Measurements from ENCODE around the gene AFDN. TPM values are rescaled to one million over a fixed set of nuclear protein-coding genes. Genes with fewer than 3 reads are reported as not detected.
"Not testable (repeated sequence)": the region's sequence is repeated elsewhere in the genome, so short reads cannot be mapped to it uniquely, and the experiment has no call there.

The AFDN gene
- polyA plus RNA-seq, 1 donor from 2014 or later = 5.7 TPM

GRCh38 chr6:167993831-167994230, 167.1 kb downstream of the AFDN start:
- H3K27ac Mint-ChIP-seq = peak overlapping the region in 1 of 3 donors; percentile 25
- no peak overlapping the region for H3K4me3 Mint-ChIP-seq
- H3K9me3 Mint-ChIP-seq = peaks cover 0 to 4% (median 0%) of the 10 kb centered on the region in 3 donors
- no peaks in the 10 kb centered on the region for H3K36me3 Mint-ChIP-seq
- peaks cover 14% of the 10 kb centered on the region for H3K27me3 Mint-ChIP-seq
- peaks cover 0 to 2% (median 0%) of the 10 kb centered on the region in 3 donors for H3K4me1 Mint-ChIP-seq

DNA sequence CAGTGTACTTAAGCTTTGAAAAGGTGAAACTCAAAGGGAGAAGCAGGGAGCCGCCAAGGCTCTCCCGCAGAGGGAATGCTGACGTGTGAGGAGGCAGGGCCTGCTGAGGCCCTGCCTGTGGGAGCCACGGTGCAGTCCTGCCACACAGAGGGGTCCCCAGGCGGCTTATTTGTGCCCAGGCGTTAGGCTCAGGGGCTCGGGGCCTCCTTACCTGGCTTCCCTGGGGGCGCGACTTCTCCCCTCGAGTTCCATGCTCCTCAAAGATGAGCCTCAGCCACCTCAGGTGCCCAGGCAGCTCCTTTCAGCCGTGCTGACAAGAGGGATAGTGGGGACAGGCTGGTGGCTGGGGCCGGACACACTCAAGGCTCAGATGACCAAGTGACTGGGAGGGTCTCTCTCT, 168.6 kb downstream of the AFDN start:
- Mint-ChIP-seq H3K9me3 (peaks cover 0 to 4% (median 0%) of the 10 kb centered on the region in 3 donors), H3K4me1 (peaks cover 0 to 2% (median 0%) of the 10 kb centered on the region in 3 donors), H3K27me3 (peaks cover 18% of the 10 kb centered on the region), H3K27ac (no peak overlapping the region), H3K36me3 (no peaks in the 10 kb centered on the region), H3K4me3 (no peak overlapping the region)

GRCh38 chr6:167995731-167996151, 169.0 kb downstream of the AFDN start:
- Mint-ChIP-seq H3K9me3 (peaks cover 0 to 4% (median 0%) of the 10 kb centered on the region in 3 donors), H3K36me3 (no peaks in the 10 kb centered on the region), H3K4me3 (no peak overlapping the region), H3K27me3 (peaks cover 18% of the 10 kb centered on the region), H3K27ac (no peak overlapping the region), H3K4me1 (peaks cover 0 to 2% (median 0%) of the 10 kb centered on the region in 3 donors)

DNA sequence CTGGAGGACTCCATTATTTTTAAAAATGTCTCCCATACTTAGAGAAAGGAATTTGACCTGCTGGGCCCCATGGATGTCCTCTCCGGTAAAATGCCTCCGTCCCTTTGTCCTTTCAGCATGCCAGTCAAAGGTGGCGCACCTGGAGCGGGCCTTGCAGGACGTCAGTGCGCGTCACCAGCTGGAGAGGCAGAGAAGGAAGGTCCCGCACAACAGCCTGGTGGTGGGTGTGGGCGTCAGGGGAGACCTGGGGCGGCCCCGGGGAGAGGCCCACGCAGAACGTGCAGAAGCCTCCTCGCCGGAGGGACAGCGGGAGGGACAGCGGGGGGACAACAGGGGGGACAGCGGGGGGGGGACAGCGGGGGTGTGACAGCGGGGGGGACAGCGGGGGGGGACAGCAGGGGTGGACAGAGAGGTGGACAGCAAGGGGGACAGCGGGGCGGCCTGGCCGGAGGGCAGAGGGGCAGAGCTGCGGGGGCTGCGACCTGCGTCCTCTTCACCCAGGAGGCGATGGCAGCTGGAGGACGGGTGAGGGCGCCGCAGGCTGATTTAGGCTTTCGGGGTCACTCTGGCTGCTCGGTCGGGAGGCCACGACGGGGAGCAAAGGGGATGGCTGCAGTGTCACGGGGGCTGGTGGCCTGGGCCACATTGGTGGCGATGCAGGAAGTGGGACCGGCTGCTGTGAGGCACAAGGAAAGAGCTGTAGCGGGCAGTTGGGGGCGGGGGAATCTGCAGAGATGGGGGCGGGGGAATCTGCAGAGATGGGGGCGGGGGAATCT, 169.9 kb downstream of the AFDN start:
- H3K9me3 Mint-ChIP-seq = peaks cover 0 to 4% (median 0%) of the 10 kb centered on the region in 3 donors
- H3K36me3 Mint-ChIP-seq = no peaks in the 10 kb centered on the region
- no peak overlapping the region for H3K4me3 Mint-ChIP-seq
- peaks cover 18% of the 10 kb centered on the region for H3K27me3 Mint-ChIP-seq
- H3K4me1 Mint-ChIP-seq = peaks cover 0 to 2% (median 0%) of the 10 kb centered on the region in 3 donors
- no peak overlapping the region for H3K27ac Mint-ChIP-seq

- no peaks in the 10 kb centered on the region for H3K36me3 Mint-ChIP-seq
- H3K4me3 Mint-ChIP-seq = peak within 1 kb of the TSS in 1 of 4 donors; percentile 53
- H3K4me1 Mint-ChIP-seq = peaks cover 0 to 2% (median 0%) of the 10 kb centered on the region in 3 donors
- no peak within 1 kb of the TSS for H3K27ac Mint-ChIP-seq
- peaks cover 0 to 4% (median 0%) of the 10 kb centered on the region in 3 donors for H3K9me3 Mint-ChIP-seq
- peaks cover 18% of the 10 kb centered on the region for H3K27me3 Mint-ChIP-seq
These were observed 170.9 kb downstream of the AFDN start, which contains the start of gene KIF25 for GRCh38 chr6:167997642-167998041. TSS of gene KIF25 (plus strand) at chr6:167997671. CDS start at chr6:168029586, 31,915 bp downstream.

DNA sequence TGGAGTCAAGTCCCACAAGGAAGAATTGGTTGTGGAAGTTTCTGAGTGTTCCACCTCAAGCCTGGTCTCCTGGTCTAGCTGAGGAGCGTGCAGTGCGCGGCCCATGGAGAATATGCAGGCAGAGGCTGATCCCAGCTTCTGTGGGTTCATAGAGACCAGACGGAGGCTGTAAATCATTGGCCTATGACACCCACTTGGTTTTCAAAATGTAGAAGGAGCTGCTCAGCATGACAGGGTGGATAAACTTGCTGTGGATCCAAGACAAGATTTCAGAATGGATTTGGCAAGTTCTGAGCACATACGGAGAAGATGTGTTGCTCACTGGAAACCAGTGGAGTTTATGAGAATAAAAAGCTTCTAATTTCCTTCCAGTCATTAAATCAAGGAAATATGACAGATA, 171.5 kb downstream of the AFDN start:
- Mint-ChIP-seq H3K9me3 (peaks cover 0 to 4% (median 0%) of the 10 kb centered on the region in 3 donors), H3K27ac (no peak overlapping the region), H3K4me1 (peaks cover 0 to 2% (median 0%) of the 10 kb centered on the region in 3 donors), H3K4me3 (no peak overlapping the region), H3K27me3 (peaks cover 18% of the 10 kb centered on the region), H3K36me3 (peaks cover 1% of the 10 kb centered on the region)

DNA sequence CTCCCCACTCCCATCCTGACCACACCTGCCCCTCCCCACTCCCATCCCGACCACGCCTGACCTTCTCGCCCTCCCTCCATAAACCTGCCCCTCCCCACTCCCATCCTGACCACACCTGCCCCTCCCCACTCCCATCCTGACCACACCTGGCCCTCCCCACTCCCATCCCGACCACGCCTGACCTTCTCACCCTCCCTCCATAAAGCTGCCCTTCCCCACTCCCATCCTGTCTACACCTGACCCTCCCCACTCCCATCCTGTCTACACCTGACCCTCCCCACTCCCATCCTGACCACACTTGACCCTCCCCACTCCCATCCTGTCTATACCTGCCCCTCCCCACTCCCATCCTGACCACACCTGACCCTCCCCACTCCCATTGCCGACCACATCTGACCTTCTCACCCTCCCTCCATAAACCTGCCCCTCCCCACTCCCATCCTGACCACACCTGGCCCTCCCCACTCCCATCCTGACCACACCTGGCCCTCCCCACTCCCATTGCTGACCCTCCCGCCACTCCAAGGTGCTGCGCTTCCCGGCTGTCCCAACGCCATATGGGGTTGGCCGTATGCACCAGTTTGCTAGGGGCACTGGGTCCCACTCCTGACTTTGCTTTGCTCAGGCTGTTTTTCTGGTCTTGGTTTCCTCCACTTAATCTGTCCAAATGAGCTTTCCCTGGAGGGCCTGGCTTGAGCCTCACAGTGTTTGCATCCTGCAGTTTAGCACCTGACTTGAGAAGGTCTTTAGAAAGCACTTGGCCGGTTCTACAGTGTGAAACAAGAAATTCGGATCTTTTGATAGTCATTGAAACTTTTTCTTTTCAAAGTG, 173.7 kb downstream of the AFDN start:
- Mint-ChIP-seq H3K27me3 (peaks cover 11% of the 10 kb centered on the region), H3K36me3 (peaks cover 1% of the 10 kb centered on the region), H3K4me1 (peaks cover 0 to 2% (median 0%) of the 10 kb centered on the region in 3 donors), H3K27ac (no peak overlapping the region), H3K9me3 (peaks cover 0 to 4% (median 0%) of the 10 kb centered on the region in 3 donors), H3K4me3 (no peak overlapping the region)

DNA sequence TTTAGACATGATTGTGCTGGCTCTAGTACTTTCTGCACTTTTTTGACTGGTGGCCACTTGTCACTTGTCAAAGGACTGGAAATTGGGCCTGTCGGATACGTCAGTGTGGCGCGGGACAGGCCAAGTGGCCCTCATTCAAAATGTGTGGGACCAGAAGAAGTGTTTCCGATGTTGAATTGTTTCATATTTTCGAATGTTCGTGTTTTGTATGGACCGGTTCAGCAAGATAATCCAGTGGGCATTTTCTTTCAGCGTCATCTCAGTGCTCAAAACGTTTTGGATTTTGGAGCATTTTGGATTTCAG, 174.3 kb downstream of the AFDN start:
- Mint-ChIP-seq H3K36me3 (peaks cover 1% of the 10 kb centered on the region), H3K9me3 (peaks cover 0 to 4% (median 0%) of the 10 kb centered on the region in 3 donors), H3K4me1 (peaks cover 0 to 2% (median 0%) of the 10 kb centered on the region in 3 donors), H3K4me3 (no peak overlapping the region), H3K27ac (no peak overlapping the region), H3K27me3 (peaks cover 11% of the 10 kb centered on the region)

GRCh38 chr6:168001514-168001913, 174.8 kb downstream of the AFDN start:
- not testable (repeated sequence) for H3K9me3 Mint-ChIP-seq, H3K27ac Mint-ChIP-seq, H3K4me3 Mint-ChIP-seq, H3K36me3 Mint-ChIP-seq, H3K4me1 Mint-ChIP-seq
- peaks cover 11% of the 10 kb centered on the region for H3K27me3 Mint-ChIP-seq

DNA sequence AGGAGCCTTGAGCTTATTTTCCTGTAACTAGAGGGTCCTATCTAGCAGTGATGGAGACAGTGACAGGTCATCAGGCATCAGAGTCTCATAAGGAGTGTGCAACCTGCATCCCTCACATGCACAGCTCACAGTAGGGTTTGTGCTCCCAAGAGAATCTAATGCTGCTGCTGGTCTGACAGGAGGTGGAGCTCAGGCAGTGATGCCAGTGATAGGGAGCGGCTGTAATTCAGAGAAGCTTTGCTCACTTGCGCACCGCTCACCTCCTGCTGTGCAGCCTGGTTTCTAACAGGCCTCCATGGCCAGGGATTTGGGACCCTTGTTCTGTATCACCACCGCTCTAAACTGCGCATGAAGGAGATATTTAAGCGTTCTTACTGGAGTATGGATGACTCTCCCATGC, 176.1 kb downstream of the AFDN start:
- H3K36me3 Mint-ChIP-seq = peaks cover 1% of the 10 kb centered on the region
- peaks cover 8% of the 10 kb centered on the region for H3K27me3 Mint-ChIP-seq
- H3K4me3 Mint-ChIP-seq = no peak overlapping the region
- no peaks in the 10 kb centered on the region for H3K4me1 Mint-ChIP-seq
- H3K9me3 Mint-ChIP-seq = peaks cover 0 to 1% (median 0%) of the 10 kb centered on the region in 3 donors
- H3K27ac Mint-ChIP-seq = no peak overlapping the region

GRCh38 chr6:168004023-168004422, 177.3 kb downstream of the AFDN start:
- Mint-ChIP-seq H3K4me1 (no peaks in the 10 kb centered on the region), H3K9me3 (peaks cover 0 to 6% (median 0%) of the 10 kb centered on the region in 3 donors), H3K4me3 (no peak overlapping the region), H3K36me3 (peaks cover 4% of the 10 kb centered on the region), H3K27me3 (peaks cover 3% of the 10 kb centered on the region), H3K27ac (no peak overlapping the region)

DNA sequence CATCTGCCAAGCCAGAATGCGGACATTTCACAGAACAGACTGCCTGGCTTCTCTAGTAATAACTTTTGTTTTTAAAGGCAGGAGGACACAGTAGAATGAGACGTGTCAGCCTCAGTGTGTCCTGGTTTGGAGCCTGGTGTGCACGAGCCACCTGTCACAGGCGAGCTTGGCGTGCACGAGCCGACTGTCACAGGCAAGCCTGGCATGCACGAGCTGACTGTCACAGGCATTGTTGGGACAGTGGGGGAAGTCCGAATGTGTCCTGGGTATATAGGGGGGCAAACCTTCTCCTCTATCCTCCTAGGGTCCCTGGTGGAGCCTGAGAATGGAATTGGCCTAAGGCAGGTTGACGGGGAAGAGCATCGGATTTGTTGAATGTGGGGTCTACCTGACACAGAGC, 178.2 kb downstream of the AFDN start:
- H3K36me3 Mint-ChIP-seq = peaks cover 4% of the 10 kb centered on the region

GRCh38 chr6:168005796-168006195, 179.1 kb downstream of the AFDN start:
- Mint-ChIP-seq H3K27ac (no peak overlapping the region), H3K27me3 (no peaks in the 10 kb centered on the region), H3K4me1 (peaks cover 0 to 1% (median 0%) of the 10 kb centered on the region in 3 donors), H3K9me3 (peaks cover 5 to 14% (median 11%) of the 10 kb centered on the region in 3 donors), H3K36me3 (peaks cover 7% of the 10 kb centered on the region), H3K4me3 (no peak overlapping the region)

More for the DNA sequence above, 178.2 kb downstream of the AFDN start:
- H3K27me3 Mint-ChIP-seq = no peaks in the 10 kb centered on the region
- no peak overlapping the region for H3K27ac Mint-ChIP-seq
- no peak overlapping the region for H3K4me3 Mint-ChIP-seq
- no peaks in the 10 kb centered on the region for H3K4me1 Mint-ChIP-seq
- H3K9me3 Mint-ChIP-seq = peaks cover 0 to 6% (median 6%) of the 10 kb centered on the region in 3 donors

DNA sequence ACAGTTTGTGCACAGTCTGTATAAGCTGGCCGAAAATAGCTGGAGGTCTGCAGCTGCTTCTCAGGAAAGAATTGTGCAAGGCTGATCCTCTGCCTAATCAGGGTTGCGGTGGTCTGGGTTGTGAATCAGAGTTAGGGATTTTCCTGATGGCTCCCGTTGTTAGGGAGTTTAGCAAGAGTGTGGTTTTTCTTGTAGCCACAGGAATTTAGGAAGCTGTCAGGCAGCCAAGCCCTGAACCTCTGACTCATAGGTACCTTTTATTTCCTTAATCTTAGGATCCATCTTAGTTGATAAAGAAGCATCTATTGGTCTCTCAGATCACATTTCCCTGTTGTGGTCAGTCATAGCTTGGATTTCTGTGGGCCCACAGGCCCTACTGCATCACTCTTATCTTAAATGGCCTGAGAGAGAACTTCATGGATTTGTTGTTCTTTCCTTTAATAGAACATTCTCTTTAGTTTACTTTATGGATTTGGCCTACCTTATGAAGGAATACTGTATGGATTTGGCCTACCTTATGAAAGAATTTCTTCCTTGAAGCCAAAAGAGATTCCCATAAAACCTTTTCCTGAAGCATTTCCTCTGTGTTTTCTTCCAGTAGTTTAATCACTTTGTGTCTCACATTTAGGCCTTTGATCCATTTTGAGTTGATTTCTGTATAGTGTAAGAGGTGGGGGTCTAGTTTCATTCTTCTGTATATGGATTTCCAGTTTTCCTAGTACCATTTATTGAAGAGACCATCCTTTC, 181.1 kb downstream of the AFDN start:
- peaks cover 7% of the 10 kb centered on the region for H3K36me3 Mint-ChIP-seq
- H3K4me3 Mint-ChIP-seq = no peak overlapping the region
- H3K27ac Mint-ChIP-seq = no peak overlapping the region
- peaks cover 8 to 28% (median 18%) of the 10 kb centered on the region in 3 donors for H3K9me3 Mint-ChIP-seq
- no peaks in the 10 kb centered on the region for H3K27me3 Mint-ChIP-seq
- H3K4me1 Mint-ChIP-seq = peaks cover 0 to 2% (median 0%) of the 10 kb centered on the region in 3 donors

Measured in IgD-negative memory B cell (primary cell).